ENCODE measurements around the gene DNAJC4. TPM values are rescaled to one million over a fixed set of nuclear protein-coding genes. Genes with fewer than 3 reads are reported as not detected.
A peak's percentile ranks its signal among the peaks of the same experiment; 100 is the strongest.

Gene DNAJC4
- total and polyA plus RNA-seq, 7 donors = 22.9 to 45.8 (median 29.6) TPM

GRCh38 chr11:64256300-64256699, 26.0 kb downstream of the DNAJC4 start:
- WGBS, 3 donors = 84 to 88% (median 86%) methylated on average over 15 of the region's 15 CpGs
- Histone ChIP-seq H3K27ac (no peak overlapping the region), H3K4me1 (peaks cover 24% of the 10 kb centered on the region), H3K9me3 (no peaks in the 10 kb centered on the region), H3K4me3 (no peak overlapping the region), H3K36me3 (ENCODE audit: insufficient read depth in 1 of 2, low read depth in 1 of 2) (peaks cover 0 to 62% of the 10 kb centered on the region in 2 donors), H3K27me3 (ENCODE audit: insufficient read depth in 3 of 3, low read length in 2 of 3) (no peaks in the 10 kb centered on the region)
- no peak for TF ChIP-seq CTCF (IDR thresholded peaks at IDR 0.05)
- ATAC-seq (no peak), DNase-seq (no peak)
- intact Hi-C loops (cut with DNase I) = no loop called here

DNA sequence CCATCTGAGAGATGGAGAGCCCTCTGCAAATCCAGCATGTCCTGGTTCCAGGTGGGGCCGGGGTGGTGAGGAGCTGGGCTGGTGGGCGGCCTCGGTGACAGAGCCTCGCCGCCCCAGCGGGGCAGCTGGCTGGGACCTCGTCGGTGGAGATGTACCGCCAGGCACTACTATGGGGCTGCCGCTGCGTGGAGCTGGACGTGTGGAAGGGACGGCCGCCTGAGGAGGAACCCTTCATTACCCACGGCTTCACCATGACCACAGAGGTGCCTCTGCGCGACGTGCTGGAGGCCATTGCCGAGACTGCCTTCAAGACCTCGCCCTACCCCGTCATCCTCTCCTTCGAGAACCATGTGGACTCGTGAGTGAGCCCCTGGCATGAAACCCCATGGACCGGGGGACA, 28.0 kb downstream of the DNAJC4 start:
- Histone ChIP-seq H3K4me3 (no peak overlapping the region), H3K36me3 (ENCODE audit: insufficient read depth in 1 of 2, low read depth in 1 of 2) (peaks cover 0 to 80% of the 10 kb centered on the region in 2 donors), H3K9me3 (no peaks in the 10 kb centered on the region), H3K27ac (no peak overlapping the region), H3K27me3 (ENCODE audit: insufficient read depth in 3 of 3, low read length in 2 of 3) (no peaks in the 10 kb centered on the region), H3K4me1 (peaks cover 9% of the 10 kb centered on the region)
- intact Hi-C loops (cut with DNase I) = no loop called here
- whole genome bisulfite sequencing, 3 donors = 87 to 90% (median 90%) methylated on average over 21 to 24 of the region's 24 CpGs
- no peak for ATAC-seq
- TF ChIP-seq CTCF (IDR thresholded peaks at IDR 0.05) = no peak
- DNase-seq = peak in 1 of 2 donors; percentile 52

DNA sequence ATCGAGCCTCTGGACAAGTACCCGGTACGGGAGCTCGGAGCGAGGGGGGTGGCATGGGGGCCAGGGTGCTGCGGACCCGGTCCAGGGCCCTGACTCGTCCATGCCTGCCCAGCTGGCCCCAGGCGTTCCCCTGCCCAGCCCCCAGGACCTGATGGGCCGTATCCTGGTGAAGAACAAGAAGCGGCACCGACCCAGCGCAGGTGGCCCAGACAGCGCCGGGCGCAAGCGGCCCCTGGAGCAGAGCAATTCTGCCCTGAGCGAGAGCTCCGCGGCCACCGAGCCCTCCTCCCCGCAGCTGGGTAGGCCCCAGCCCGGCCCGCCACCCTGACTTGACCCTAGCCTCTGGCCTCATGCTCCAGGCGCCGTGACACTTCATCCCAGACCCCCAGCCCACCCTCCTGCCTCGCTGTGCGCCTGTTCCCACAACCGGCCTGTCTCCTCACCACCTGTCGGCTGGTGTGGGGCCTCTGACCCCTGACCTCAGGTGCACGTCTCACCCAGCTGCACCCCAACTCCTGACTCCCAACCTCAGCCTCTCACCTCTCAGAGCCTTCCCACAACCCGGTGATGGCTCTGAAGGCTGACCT, 28.7 kb downstream of the DNAJC4 start:
- no peak overlapping the region for H3K4me3 ChIP-seq
- TF ChIP-seq CTCF (IDR thresholded peaks at IDR 0.05) = no peak
- H3K9me3 ChIP-seq = no peaks in the 10 kb centered on the region
- ATAC-seq = no peak
- DNase-seq = peak in 1 of 2 donors; percentile 55
- peaks cover 2% of the 10 kb centered on the region for H3K4me1 ChIP-seq
- H3K36me3 ChIP-seq (ENCODE audit: insufficient read depth in 1 of 2, low read depth in 1 of 2) = peaks cover 0 to 84% of the 10 kb centered on the region in 2 donors
- 91 to 94% (median 91%) methylated on average over 22 to 32 of the region's 32 CpGs for WGBS, 3 donors
- no peak overlapping the region for H3K27ac ChIP-seq
- intact Hi-C loops (cut with DNase I) = no loop called here
- H3K27me3 ChIP-seq (ENCODE audit: insufficient read depth in 3 of 3, low read length in 2 of 3) = no peaks in the 10 kb centered on the region

- no peak for TF ChIP-seq CTCF (IDR thresholded peaks at IDR 0.05)
- intact Hi-C loops (cut with DNase I) = no loop called here
- no peak for DNase-seq
- Histone ChIP-seq H3K27me3 (ENCODE audit: insufficient read depth in 3 of 3, low read length in 2 of 3) (no peaks in the 10 kb centered on the region), H3K36me3 (ENCODE audit: insufficient read depth in 1 of 2, low read depth in 1 of 2) (peaks cover 0 to 87% of the 10 kb centered on the region in 2 donors), H3K27ac (no peak overlapping the region), H3K4me1 (no peaks in the 10 kb centered on the region), H3K4me3 (no peak overlapping the region), H3K9me3 (no peaks in the 10 kb centered on the region)
- WGBS, 3 donors = 85 to 89% (median 87%) methylated on average over 4 of the region's 4 CpGs
- no peak for ATAC-seq
These were observed 29.3 kb downstream of the DNAJC4 start for GRCh38 chr11:64259533-64260067.

Measured in psoas muscle (tissue), 8 donors.